Neural cell (in vitro differentiated cells): ENCODE results near the gene LTN1.

ENCODE experiments used
- EZH2 ChIP-seq: fragments of 200-600, 300-800 bp; shearing (Covaris generic), sonication (generic); IDR thresholded peaks from 2 replicates; pipeline ENCODE4 v1.6.1; 2014; ENCODE audit warnings: antibody characterized with exemption, low read length, borderline replicate concordance, mild to moderate bottlenecking; ENCODE audit not compliant: insufficient read depth, poor library complexity, severe bottlenecking
- MXI1 ChIP-seq: fragments of 450-650 bp; conservative IDR thresholded peaks from 2 replicates; pipeline ENCODE4 v1.6.1; 2014; ENCODE audit warnings: antibody characterized with exemption, mild to moderate bottlenecking; ENCODE audit not compliant: poor library complexity, severe bottlenecking
- RAD21 ChIP-seq: fragments of 450-650 bp; conservative IDR thresholded peaks from 2 replicates; pipeline ENCODE4 v1.6.1; 2014; ENCODE audit warnings: antibody characterized with exemption, mild to moderate bottlenecking, moderate library complexity
- SMC3 ChIP-seq: fragments of 450-650 bp; conservative IDR thresholded peaks from 2 replicates; pipeline ENCODE4 v1.6.1; 2014; ENCODE audit warnings: antibody characterized with exemption, mild to moderate bottlenecking, moderate library complexity; ENCODE audit not compliant: poor library complexity
- TAF1 ChIP-seq: IDR thresholded peaks from 2 replicates; pipeline ENCODE4 v1.6.1; 2012; ENCODE audit warnings: low read depth
- TF ChIP-seq, protein P1 (sequence below): fragments of 450-650 bp; IDR thresholded peaks from 2 replicates; pipeline ENCODE4 v1.5.1; 2014; ENCODE audit warnings: antibody characterized with exemption, mild to moderate bottlenecking, moderate library complexity; ENCODE audit not compliant: poor library complexity, severe bottlenecking
- TF ChIP-seq, protein P2 (sequence below): IDR thresholded peaks from 2 replicates; pipeline ENCODE4 v1.6.1; 2012; ENCODE audit warnings: borderline replicate concordance

DNA sequence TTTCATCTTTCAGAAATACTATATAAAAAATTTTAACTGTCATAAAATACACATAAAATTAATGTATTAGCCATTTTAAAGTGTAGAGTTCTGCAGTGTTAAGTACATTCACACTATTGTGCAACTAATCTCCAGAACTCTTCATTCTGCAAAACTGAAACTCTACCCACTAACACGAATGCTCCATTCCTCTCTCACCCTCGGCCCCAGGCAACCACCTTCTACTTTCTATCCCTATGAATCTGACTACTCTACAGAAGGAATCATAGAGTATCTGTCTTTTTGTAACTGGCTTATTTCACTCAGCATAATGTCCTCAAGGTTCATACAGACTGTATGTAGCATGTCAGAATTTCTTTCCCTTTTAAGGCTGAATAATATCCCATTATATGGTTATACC is 43.4 kb downstream of the LTN1 start:
- TF ChIP-seq EZH2 (no peak), MXI1 (no peak), RAD21 (no peak), SMC3 (no peak), TAF1 (no peak)
- TF ChIP-seq, protein P1, sequence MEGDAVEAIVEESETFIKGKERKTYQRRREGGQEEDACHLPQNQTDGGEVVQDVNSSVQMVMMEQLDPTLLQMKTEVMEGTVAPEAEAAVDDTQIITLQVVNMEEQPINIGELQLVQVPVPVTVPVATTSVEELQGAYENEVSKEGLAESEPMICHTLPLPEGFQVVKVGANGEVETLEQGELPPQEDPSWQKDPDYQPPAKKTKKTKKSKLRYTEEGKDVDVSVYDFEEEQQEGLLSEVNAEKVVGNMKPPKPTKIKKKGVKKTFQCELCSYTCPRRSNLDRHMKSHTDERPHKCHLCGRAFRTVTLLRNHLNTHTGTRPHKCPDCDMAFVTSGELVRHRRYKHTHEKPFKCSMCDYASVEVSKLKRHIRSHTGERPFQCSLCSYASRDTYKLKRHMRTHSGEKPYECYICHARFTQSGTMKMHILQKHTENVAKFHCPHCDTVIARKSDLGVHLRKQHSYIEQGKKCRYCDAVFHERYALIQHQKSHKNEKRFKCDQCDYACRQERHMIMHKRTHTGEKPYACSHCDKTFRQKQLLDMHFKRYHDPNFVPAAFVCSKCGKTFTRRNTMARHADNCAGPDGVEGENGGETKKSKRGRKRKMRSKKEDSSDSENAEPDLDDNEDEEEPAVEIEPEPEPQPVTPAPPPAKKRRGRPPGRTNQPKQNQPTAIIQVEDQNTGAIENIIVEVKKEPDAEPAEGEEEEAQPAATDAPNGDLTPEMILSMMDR = no peak
- TF ChIP-seq, protein P2, sequence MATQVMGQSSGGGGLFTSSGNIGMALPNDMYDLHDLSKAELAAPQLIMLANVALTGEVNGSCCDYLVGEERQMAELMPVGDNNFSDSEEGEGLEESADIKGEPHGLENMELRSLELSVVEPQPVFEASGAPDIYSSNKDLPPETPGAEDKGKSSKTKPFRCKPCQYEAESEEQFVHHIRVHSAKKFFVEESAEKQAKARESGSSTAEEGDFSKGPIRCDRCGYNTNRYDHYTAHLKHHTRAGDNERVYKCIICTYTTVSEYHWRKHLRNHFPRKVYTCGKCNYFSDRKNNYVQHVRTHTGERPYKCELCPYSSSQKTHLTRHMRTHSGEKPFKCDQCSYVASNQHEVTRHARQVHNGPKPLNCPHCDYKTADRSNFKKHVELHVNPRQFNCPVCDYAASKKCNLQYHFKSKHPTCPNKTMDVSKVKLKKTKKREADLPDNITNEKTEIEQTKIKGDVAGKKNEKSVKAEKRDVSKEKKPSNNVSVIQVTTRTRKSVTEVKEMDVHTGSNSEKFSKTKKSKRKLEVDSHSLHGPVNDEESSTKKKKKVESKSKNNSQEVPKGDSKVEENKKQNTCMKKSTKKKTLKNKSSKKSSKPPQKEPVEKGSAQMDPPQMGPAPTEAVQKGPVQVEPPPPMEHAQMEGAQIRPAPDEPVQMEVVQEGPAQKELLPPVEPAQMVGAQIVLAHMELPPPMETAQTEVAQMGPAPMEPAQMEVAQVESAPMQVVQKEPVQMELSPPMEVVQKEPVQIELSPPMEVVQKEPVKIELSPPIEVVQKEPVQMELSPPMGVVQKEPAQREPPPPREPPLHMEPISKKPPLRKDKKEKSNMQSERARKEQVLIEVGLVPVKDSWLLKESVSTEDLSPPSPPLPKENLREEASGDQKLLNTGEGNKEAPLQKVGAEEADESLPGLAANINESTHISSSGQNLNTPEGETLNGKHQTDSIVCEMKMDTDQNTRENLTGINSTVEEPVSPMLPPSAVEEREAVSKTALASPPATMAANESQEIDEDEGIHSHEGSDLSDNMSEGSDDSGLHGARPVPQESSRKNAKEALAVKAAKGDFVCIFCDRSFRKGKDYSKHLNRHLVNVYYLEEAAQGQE = no peak
